ENCODE results near the gene KLHL5.

Gene KLHL5

DNA sequence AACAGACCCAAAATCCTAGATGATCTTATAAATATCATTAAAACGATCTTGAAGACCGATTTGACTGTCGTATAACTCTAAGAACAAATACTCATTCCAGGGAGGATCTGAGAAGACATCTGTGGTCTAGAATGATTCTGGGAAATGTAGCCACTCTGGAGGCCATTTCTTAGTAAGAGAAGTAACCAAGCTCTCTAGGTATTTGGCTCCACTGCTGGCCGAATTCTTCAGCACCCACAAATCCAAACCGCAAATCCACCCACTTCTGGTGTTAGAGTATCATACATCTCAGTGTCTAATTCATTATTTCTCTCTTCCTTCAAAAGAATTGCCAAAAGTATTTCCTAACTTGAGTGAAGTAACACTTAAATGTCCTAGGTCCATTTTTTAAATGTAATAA, 23.9 kb downstream of the KLHL5 start:
- TF ChIP-seq CTCF (conservative IDR thresholded peaks at IDR 0.05; ENCODE audit: low read depth, low read length): no peak
- peak; percentile 38 for DNase-seq (ENCODE audit: low read depth)

DNA sequence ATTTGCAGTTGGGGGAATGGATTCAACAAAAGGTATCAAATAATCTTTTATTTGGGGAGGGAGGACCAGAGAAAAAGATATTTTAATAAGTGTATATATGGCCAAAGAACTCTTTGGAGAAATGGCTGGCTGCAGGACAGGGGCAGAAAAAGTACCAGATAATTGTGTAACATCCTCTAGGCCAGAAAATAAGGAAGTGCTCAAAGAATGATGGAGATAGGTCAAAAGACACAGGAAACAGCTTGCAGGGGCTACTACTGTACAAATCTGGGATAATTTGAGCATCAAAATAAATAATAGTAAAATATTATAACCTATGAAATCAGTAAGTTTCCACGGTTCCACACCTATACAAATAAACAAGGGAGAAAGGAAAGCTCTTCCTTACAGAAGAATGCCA, 34.8 kb downstream of the KLHL5 start:
- no peak for TF ChIP-seq CTCF (conservative IDR thresholded peaks at IDR 0.05; ENCODE audit: low read depth, low read length)
- no peak overlapping the region for H3K4me3 ChIP-seq (ENCODE audit: low read depth, low read length)
- no peak for DNase-seq (ENCODE audit: low read depth)

More for the DNA sequence above, 23.9 kb downstream of the KLHL5 start:
- no peak overlapping the region for H3K4me3 ChIP-seq (ENCODE audit: low read depth, low read length)

DNA sequence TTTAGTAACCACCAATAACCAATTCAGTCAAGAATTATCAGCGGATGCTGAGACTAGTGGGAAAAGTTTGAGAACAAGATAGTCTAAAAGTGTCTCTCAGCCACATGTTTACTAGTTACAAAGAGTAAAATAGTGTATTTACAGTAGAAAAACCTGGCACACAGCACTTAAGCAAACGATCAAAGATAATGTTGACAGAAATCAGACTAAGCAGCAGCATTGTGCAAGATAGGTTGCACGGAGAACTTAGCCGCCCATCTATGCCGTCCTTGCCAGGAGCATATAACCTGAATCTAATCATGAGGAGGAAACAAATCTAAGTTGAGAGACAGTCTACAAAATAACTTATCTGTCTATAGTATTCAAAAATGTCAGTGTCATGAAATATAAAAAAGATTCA, 35.3 kb downstream of the KLHL5 start:
- no peak for DNase-seq (ENCODE audit: low read depth)
- no peak overlapping the region for H3K4me3 ChIP-seq (ENCODE audit: low read depth, low read length)
- TF ChIP-seq CTCF (conservative IDR thresholded peaks at IDR 0.05; ENCODE audit: low read depth, low read length): no peak

- no peak overlapping the region for H3K4me3 ChIP-seq (ENCODE audit: low read depth, low read length)
- peak; percentile 15 for DNase-seq (ENCODE audit: low read depth)
- no peak for TF ChIP-seq CTCF (conservative IDR thresholded peaks at IDR 0.05; ENCODE audit: low read depth, low read length)
Observed at GRCh38 chr4:39102297-39102696, 40.3 kb downstream of the KLHL5 start.

GRCh38 chr4:39103291-39103690, 41.3 kb downstream of the KLHL5 start:
- no peak for TF ChIP-seq CTCF (conservative IDR thresholded peaks at IDR 0.05; ENCODE audit: low read depth, low read length)
- no peak overlapping the region for H3K4me3 ChIP-seq (ENCODE audit: low read depth, low read length)
- peak; percentile 22 for DNase-seq (ENCODE audit: low read depth)

DNA sequence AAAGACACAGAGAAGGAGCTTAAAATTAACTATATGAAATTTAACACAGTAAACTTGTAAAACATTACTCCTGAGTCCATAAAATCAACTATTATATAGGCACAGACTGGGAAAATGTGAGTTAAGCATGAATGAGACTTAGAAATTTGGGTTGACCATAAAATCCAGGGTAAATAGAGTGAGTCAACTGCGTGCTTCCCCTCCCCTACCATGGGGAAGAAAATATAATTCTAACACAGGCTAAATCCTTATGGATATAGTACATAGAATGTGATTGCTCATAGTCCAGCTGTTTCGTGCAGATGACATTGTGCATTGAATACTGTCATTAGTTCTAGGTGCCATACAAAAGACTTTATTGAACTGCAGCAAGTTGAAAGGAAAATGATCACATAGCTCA, 42.2 kb downstream of the KLHL5 start:
- no peak for DNase-seq (ENCODE audit: low read depth)
- no peak for TF ChIP-seq CTCF (conservative IDR thresholded peaks at IDR 0.05; ENCODE audit: low read depth, low read length)
- no peak overlapping the region for H3K4me3 ChIP-seq (ENCODE audit: low read depth, low read length)

- H3K4me3 ChIP-seq (ENCODE audit: low read depth, low read length): no peak overlapping the region
- no peak for DNase-seq (ENCODE audit: low read depth)
- no peak for TF ChIP-seq CTCF (conservative IDR thresholded peaks at IDR 0.05; ENCODE audit: low read depth, low read length)
Observed at GRCh38 chr4:39106011-39106410, 44.0 kb downstream of the KLHL5 start.

Measured in choroid plexus epithelial cell (primary cell).